OCI-LY7 (cell line): ENCODE data around the gene IPCEF1.

Experiments
- CTCF ChIP-seq: fragments of 200-600 bp; sonication (generic); conservative IDR thresholded peaks from 2 replicates; pipeline ENCODE4 v1.5.1; 2014; ENCODE audit warnings: mild to moderate bottlenecking, antibody characterized with exemption, low read length, moderate library complexity, mixed read lengths
- EZH2phosphoT487 ChIP-seq: fragments of 200-600 bp; sonication (generic); IDR thresholded peaks from 2 replicates; pipeline ENCODE4 v1.6.1; 2018; ENCODE audit warnings: low read depth, borderline replicate concordance, mild to moderate bottlenecking, mixed run types, antibody characterized with exemption, low read length, moderate library complexity, mixed read lengths

GRCh38 chr6:154247119-154247861, 109.3 kb downstream of the IPCEF1 start:
- TF ChIP-seq CTCF (no peak), EZH2phosphoT487 (no peak)
